ENCODE results near the gene TXNDC15. TPM values are rescaled to one million over a fixed set of nuclear protein-coding genes. Genes with fewer than 3 reads are reported as not detected.
A peak's percentile ranks its signal among the peaks of the same experiment; 100 is the strongest.

Gene TXNDC15
- total and polyA plus RNA-seq, 4 donors: 29.3 to 53.1 (median 44.2) TPM

DNA sequence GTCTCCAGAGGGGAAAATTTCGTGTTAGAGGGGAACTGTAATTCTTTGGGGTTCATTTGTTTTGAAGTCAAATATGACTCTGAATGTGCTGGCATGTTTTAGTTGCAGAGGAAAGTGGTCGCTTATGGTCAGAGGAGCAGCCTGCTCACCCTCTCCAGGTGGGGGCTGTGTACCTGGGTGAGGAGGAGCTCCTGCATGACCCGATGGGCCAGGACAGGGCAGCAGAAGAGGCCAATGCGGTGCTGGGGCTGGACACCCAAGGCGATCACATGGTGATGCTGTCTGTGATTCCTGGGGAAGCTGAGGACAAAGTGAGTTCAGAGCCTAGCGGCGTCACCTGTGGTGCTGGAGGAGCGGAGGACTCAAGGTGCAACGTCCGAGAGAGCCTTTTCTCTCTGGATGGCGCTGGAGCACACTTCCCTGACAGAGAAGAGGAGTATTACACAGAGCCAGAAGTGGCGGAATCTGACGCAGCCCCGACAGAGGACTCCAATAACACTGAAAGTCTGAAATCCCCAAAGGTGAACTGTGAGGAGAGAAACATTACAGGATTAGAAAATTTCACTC, 13.5 kb downstream of the TXNDC15 start:
- Histone ChIP-seq H3K4me3 (ENCODE audit: low read depth in 1 of 3, low read length in 3 of 3) (no peak overlapping the region), H3K27ac (ENCODE audit: low read depth in 1 of 2, low read length in 2 of 2) (no peak overlapping the region), H3K9ac (ENCODE audit: low read depth in 1 of 2, low read length in 2 of 2) (no peak overlapping the region), H3K27me3 (ENCODE audit: control insufficient read depth in 4 of 4, insufficient read depth in 4 of 4, low read length in 3 of 4) (no peaks in the 10 kb centered on the region), H3K9me3 (ENCODE audit: control insufficient read depth in 4 of 4, low read length in 3 of 4) (no peaks in the 10 kb centered on the region), H3K4me1 (ENCODE audit: control insufficient read depth in 4 of 4, insufficient read depth in 4 of 4, low read length in 3 of 4) (peaks cover 0 to 9% (median 8%) of the 10 kb centered on the region in 4 donors), H3K36me3 (ENCODE audit: control insufficient read depth in 4 of 4, insufficient read depth in 3 of 4, low read depth in 1 of 4, low read length in 3 of 4) (peaks cover 0 to 4% (median 0%) of the 10 kb centered on the region in 4 donors)
- 94% methylated on average over 14 of the region's 14 CpGs for WGBS
- no peak for TF ChIP-seq YY1 (IDR thresholded peaks at IDR 0.05)
- TF ChIP-seq RXRA (IDR thresholded peaks at IDR 0.05): no peak
- no peak for TF ChIP-seq HNF4A (conservative IDR thresholded peaks at IDR 0.05)
- TF ChIP-seq TAF1 (conservative IDR thresholded peaks at IDR 0.05): no peak
- TF ChIP-seq, protein P1, sequence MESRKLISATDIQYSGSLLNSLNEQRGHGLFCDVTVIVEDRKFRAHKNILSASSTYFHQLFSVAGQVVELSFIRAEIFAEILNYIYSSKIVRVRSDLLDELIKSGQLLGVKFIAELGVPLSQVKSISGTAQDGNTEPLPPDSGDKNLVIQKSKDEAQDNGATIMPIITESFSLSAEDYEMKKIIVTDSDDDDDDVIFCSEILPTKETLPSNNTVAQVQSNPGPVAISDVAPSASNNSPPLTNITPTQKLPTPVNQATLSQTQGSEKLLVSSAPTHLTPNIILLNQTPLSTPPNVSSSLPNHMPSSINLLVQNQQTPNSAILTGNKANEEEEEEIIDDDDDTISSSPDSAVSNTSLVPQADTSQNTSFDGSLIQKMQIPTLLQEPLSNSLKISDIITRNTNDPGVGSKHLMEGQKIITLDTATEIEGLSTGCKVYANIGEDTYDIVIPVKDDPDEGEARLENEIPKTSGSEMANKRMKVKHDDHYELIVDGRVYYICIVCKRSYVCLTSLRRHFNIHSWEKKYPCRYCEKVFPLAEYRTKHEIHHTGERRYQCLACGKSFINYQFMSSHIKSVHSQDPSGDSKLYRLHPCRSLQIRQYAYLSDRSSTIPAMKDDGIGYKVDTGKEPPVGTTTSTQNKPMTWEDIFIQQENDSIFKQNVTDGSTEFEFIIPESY (IDR thresholded peaks at IDR 0.05): no peak
- TF ChIP-seq, protein P2, sequence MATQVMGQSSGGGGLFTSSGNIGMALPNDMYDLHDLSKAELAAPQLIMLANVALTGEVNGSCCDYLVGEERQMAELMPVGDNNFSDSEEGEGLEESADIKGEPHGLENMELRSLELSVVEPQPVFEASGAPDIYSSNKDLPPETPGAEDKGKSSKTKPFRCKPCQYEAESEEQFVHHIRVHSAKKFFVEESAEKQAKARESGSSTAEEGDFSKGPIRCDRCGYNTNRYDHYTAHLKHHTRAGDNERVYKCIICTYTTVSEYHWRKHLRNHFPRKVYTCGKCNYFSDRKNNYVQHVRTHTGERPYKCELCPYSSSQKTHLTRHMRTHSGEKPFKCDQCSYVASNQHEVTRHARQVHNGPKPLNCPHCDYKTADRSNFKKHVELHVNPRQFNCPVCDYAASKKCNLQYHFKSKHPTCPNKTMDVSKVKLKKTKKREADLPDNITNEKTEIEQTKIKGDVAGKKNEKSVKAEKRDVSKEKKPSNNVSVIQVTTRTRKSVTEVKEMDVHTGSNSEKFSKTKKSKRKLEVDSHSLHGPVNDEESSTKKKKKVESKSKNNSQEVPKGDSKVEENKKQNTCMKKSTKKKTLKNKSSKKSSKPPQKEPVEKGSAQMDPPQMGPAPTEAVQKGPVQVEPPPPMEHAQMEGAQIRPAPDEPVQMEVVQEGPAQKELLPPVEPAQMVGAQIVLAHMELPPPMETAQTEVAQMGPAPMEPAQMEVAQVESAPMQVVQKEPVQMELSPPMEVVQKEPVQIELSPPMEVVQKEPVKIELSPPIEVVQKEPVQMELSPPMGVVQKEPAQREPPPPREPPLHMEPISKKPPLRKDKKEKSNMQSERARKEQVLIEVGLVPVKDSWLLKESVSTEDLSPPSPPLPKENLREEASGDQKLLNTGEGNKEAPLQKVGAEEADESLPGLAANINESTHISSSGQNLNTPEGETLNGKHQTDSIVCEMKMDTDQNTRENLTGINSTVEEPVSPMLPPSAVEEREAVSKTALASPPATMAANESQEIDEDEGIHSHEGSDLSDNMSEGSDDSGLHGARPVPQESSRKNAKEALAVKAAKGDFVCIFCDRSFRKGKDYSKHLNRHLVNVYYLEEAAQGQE (IDR thresholded peaks at IDR 0.05): no peak
- no peak for TF ChIP-seq EGR1 (IDR thresholded peaks at IDR 0.05; ENCODE audit: low read depth in 2 of 2)
- TF ChIP-seq, protein P3, sequence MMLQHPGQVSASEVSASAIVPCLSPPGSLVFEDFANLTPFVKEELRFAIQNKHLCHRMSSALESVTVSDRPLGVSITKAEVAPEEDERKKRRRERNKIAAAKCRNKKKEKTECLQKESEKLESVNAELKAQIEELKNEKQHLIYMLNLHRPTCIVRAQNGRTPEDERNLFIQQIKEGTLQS (IDR thresholded peaks at IDR 0.05): no peak
- TF ChIP-seq RAD21 (IDR thresholded peaks at IDR 0.05): no peak
- DNase-seq (ENCODE audit: low spot score): no peak

DNA sequence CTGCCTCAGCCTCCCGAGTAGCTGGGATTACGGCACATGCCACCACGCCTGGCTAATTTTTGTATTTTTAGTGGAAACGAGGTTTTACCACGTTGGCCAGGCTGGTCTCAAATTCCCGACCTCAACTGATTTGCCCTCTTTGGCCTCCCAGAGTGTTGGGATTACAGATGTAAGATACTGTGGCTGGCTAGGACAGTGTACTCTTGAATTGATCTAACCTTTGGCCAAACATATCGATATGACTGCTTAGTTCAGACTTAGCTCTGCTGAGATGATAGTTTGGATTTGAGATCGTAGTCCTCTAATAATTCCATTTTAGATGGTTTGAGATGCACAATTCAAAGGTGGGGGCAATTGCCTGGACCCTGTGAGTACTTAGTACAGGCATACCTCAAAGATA, 15.2 kb downstream of the TXNDC15 start:
- DNase-seq (ENCODE audit: low spot score): no peak
- Histone ChIP-seq H3K9ac (ENCODE audit: low read depth in 1 of 2, low read length in 2 of 2) (no peak overlapping the region), H3K36me3 (ENCODE audit: control insufficient read depth in 4 of 4, insufficient read depth in 3 of 4, low read depth in 1 of 4, low read length in 3 of 4) (peaks cover 0 to 4% (median 2%) of the 10 kb centered on the region in 4 donors), H3K27ac (ENCODE audit: low read depth in 1 of 2, low read length in 2 of 2) (no peak overlapping the region), H3K9me3 (ENCODE audit: control insufficient read depth in 4 of 4, low read length in 3 of 4) (no peaks in the 10 kb centered on the region), H3K4me3 (ENCODE audit: low read depth in 1 of 3, low read length in 3 of 3) (no peak overlapping the region), H3K4me1 (ENCODE audit: control insufficient read depth in 4 of 4, insufficient read depth in 4 of 4, low read length in 3 of 4) (peaks cover 0 to 9% (median 8%) of the 10 kb centered on the region in 4 donors), H3K27me3 (ENCODE audit: control insufficient read depth in 4 of 4, insufficient read depth in 4 of 4, low read length in 3 of 4) (no peaks in the 10 kb centered on the region)
- 40% methylated on average over 8 of the region's 8 CpGs for WGBS
- TF ChIP-seq HNF4A (conservative IDR thresholded peaks at IDR 0.05) (peak; percentile 50 to 66), RXRA (IDR thresholded peaks at IDR 0.05) (peak; percentile 48 to 57), GABPA (IDR thresholded peaks at IDR 0.05 in 1 of 2, conservative IDR thresholded peaks at IDR 0.05 in 1 of 2) (no peak), YY1 (IDR thresholded peaks at IDR 0.05) (no peak), FOXA2 (IDR thresholded peaks at IDR 0.05) (no peak), FOXA1 (IDR thresholded peaks at IDR 0.05) (no peak)
- TF ChIP-seq, protein P1 (IDR thresholded peaks at IDR 0.05): no peak
- TF ChIP-seq, protein P2 (IDR thresholded peaks at IDR 0.05): no peak

All from liver (tissue), 9 donors.